Suprapubic skin (tissue), 4 donors: ENCODE measurements around the gene TMEM30A. TPM values are rescaled to one million over a fixed set of nuclear protein-coding genes. Genes with fewer than 3 reads are reported as not detected.

Experiments used
- DNase-seq, 2 donors: peaks; one replicate each; pipeline ENCODE4 v3.0.0-alpha.2; 2019; ENCODE audit warnings: low spot score in 2 of 2
- H3K27ac ChIP-seq: fragments of 200-600 bp; sonication (generic); one replicate; pipeline ENCODE4 v1.5.1; 2019
- H3K27me3 ChIP-seq: fragments of 200-600 bp; sonication (generic); one replicate; pipeline ENCODE4 v1.5.1; 2019
- H3K36me3 ChIP-seq: fragments of 200-600 bp; sonication (generic); one replicate; pipeline ENCODE4 v1.5.1; 2019
- H3K4me1 ChIP-seq: fragments of 200-600 bp; sonication (generic); one replicate; pipeline ENCODE4 v1.5.1; 2019
- H3K4me3 ChIP-seq: fragments of 200-600 bp; sonication (generic); one replicate; pipeline ENCODE4 v1.5.1; 2019; ENCODE audit warnings: mild to moderate bottlenecking
- H3K9me3 ChIP-seq: fragments of 200-600 bp; sonication (generic); one replicate; pipeline ENCODE4 v1.5.1; 2019
- CTCF ChIP-seq, 2 donors: fragments of 200-600 bp in 1 of 2; fragments of 450-650 bp in 1 of 2; sonication (generic) in 1 of 2; IDR thresholded peaks; one replicate each; pipeline ENCODE4 v1.5.1; 2016 to 2019; ENCODE audit warnings: antibody characterized with exemption in 2 of 2, mild to moderate bottlenecking in 1 of 2, moderate library complexity in 1 of 2
- EP300 ChIP-seq: sonication (generic); formaldehyde crosslinking; IDR thresholded peaks from one replicate; pipeline ENCODE4 v1.6.1; 2017; ENCODE audit warnings: antibody characterized with exemption
- POLR2A ChIP-seq, 2 donors: fragments of 450-650 bp; IDR thresholded peaks; one replicate each; pipeline ENCODE4 v1.6.1; 2017; ENCODE audit warnings: antibody characterized with exemption in 2 of 2, mild to moderate bottlenecking in 2 of 2, moderate library complexity in 2 of 2
- POLR2AphosphoS5 ChIP-seq, 3 donors: sonication (generic); formaldehyde crosslinking; IDR thresholded peaks; one replicate each; pipeline ENCODE4 v1.6.1; 2017; ENCODE audit warnings: antibody characterized with exemption in 3 of 3
- WGBS: methylation state at CpG from one replicate; pipeline ENCODE4 v1.1.5; 2018; 5-methylcytosine and 5-hydroxymethylcytosine counted together
- total RNA-seq, 4 donors: library from RNA; depleted of rRNA; stranded (reverse); fragments of >200 nt; gene quantifications; one replicate each; pipeline ENCODE4 v1.1.0, GENCODE V29; 2016

The TMEM30A gene
- total RNA-seq, 4 donors from 2014 or later: 30.5 to 50.0 (median 38.2) TPM

- TF ChIP-seq CTCF (IDR thresholded peaks at IDR 0.05): no peak
- TF ChIP-seq POLR2A (IDR thresholded peaks at IDR 0.05): no peak
- TF ChIP-seq POLR2AphosphoS5 (IDR thresholded peaks at IDR 0.05): no peak
- TF ChIP-seq EP300: no peak
- no peaks in the 10 kb centered on the region for H3K27me3 ChIP-seq
- H3K4me1 ChIP-seq: peaks cover 24% of the 10 kb centered on the region
- H3K27ac ChIP-seq: no peak overlapping the region
- peaks cover 13% of the 10 kb centered on the region for H3K36me3 ChIP-seq
- 70% methylated on average over 5 of the region's 5 CpGs for WGBS
- no peak overlapping the region for H3K4me3 ChIP-seq
- DNase-seq: no peak
- no peaks in the 10 kb centered on the region for H3K9me3 ChIP-seq
These were observed 16.2 kb downstream of the TMEM30A start for GRCh38 chr6:75268121-75268987.

DNA sequence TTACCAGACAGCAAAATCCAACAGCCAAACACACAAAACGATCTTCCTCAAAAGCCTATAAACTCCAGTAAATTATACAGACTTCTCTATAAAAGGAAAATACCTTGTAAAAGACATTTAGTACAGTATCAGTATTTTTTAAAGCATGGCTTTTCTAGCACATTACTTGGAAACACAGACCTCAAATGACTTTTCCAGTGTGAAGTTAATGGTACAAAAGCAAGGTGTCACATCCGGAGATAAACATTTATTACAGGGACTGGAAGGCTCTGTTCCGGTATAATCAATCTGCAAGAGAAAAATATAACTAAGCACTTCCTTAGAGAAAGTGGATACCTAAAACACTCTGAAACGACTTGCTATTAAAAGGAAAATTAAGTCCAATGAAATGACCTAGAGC, 17.1 kb downstream of the TMEM30A start:
- TF ChIP-seq POLR2A (IDR thresholded peaks at IDR 0.05): no peak
- no peak for TF ChIP-seq EP300
- TF ChIP-seq CTCF (IDR thresholded peaks at IDR 0.05): no peak
- TF ChIP-seq POLR2AphosphoS5 (IDR thresholded peaks at IDR 0.05): no peak

GRCh38 chr6:75266716-75267291, 17.8 kb downstream of the TMEM30A start:
- TF ChIP-seq CTCF (IDR thresholded peaks at IDR 0.05) (peak; percentile 73), EP300 (no peak)
- whole genome bisulfite sequencing: 44% methylated on average over 2 of the region's 2 CpGs
- peaks cover 20% of the 10 kb centered on the region for H3K36me3 ChIP-seq
- H3K27me3 ChIP-seq: no peaks in the 10 kb centered on the region
- H3K9me3 ChIP-seq: no peaks in the 10 kb centered on the region
- peaks cover 22% of the 10 kb centered on the region for H3K4me1 ChIP-seq
- H3K4me3 ChIP-seq: no peak overlapping the region
- no peak overlapping the region for H3K27ac ChIP-seq
- no peak for DNase-seq

More for the DNA sequence above, 17.1 kb downstream of the TMEM30A start:
- 51% methylated on average over 4 of the region's 4 CpGs for WGBS
- peaks cover 13% of the 10 kb centered on the region for H3K36me3 ChIP-seq
- H3K27me3 ChIP-seq: no peaks in the 10 kb centered on the region
- H3K4me3 ChIP-seq: no peak overlapping the region
- DNase-seq: no peak
- H3K9me3 ChIP-seq: no peaks in the 10 kb centered on the region
- peaks cover 26% of the 10 kb centered on the region for H3K4me1 ChIP-seq
- no peak overlapping the region for H3K27ac ChIP-seq

- no peak overlapping the region for H3K27ac ChIP-seq
- no peaks in the 10 kb centered on the region for H3K27me3 ChIP-seq
- no peaks in the 10 kb centered on the region for H3K9me3 ChIP-seq
- no peak for DNase-seq
- TF ChIP-seq POLR2A (IDR thresholded peaks at IDR 0.05) (no peak), CTCF (IDR thresholded peaks at IDR 0.05) (no peak), POLR2AphosphoS5 (IDR thresholded peaks at IDR 0.05) (no peak), EP300 (no peak)
- no peak overlapping the region for H3K4me3 ChIP-seq
- H3K4me1 ChIP-seq: peaks cover 16% of the 10 kb centered on the region
- H3K36me3 ChIP-seq: peaks cover 35% of the 10 kb centered on the region
These were observed 21.2 kb downstream of the TMEM30A start for GRCh38 chr6:75263401-75263750.

DNA sequence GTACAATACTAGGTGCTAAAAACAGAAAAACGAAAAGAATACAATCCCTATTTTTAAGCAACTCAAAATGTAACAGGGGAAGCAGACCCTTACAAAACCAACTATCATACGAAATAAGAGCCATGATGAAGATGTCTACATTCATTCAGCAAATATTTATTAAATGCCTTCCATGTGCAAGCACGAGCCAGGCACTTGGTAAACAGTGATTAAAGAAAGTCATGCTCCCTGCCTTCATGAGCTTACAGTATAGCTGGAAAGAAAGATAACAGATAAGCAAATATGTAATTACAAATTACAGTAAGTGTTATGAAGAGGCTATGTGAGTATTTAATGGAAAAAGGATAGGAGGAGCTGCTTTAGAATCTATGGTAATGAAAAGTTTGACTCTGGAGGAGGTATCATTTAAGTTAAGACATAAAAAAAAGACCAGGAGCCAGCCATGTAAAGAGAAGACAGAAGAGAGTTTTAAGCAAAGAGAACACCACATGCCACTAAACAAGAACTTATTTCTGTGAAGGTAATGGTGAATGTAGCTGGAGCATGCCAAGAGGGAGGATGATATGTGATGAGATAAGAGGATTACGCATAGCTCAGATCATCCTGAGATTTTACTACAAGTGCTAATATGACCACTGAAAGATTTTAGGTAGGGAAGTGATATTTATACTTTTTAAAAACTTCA, 21.7 kb downstream of the TMEM30A start:
- WGBS: 76% methylated on average over 4 of the region's 4 CpGs
- TF ChIP-seq POLR2A (IDR thresholded peaks at IDR 0.05) (no peak), CTCF (IDR thresholded peaks at IDR 0.05) (no peak), POLR2AphosphoS5 (IDR thresholded peaks at IDR 0.05) (no peak), EP300 (no peak)
- DNase-seq: no peak
- Histone ChIP-seq H3K9me3 (no peaks in the 10 kb centered on the region), H3K4me3 (no peak overlapping the region), H3K36me3 (peaks cover 39% of the 10 kb centered on the region), H3K27me3 (no peaks in the 10 kb centered on the region), H3K27ac (no peak overlapping the region), H3K4me1 (peaks cover 11% of the 10 kb centered on the region)
